Lower leg skin (tissue), 4 donors: ENCODE data around the gene RLBP1. TPM values are rescaled to one million over a fixed set of nuclear protein-coding genes. Genes with fewer than 3 reads are reported as not detected.
A peak's percentile ranks its signal among the peaks of the same experiment; 100 is the strongest.

Experiments used
- DNase-seq, 2 donors: peaks; one replicate each; pipeline ENCODE4 v3.0.0-alpha.2; 2019; ENCODE audit warnings: low spot score in 2 of 2
- H3K4me3 ChIP-seq: fragments of 200-600 bp; sonication (generic); 2 replicates; pipeline ENCODE4 v1.5.1; 2017; ENCODE audit warnings: mild to moderate bottlenecking, low read depth; ENCODE audit not compliant: poor library complexity, severe bottlenecking
- POLR2A ChIP-seq, 2 donors: fragments of 450-650 bp; IDR thresholded peaks; one replicate each; pipeline ENCODE4 v1.6.1; 2016 to 2017; ENCODE audit warnings: antibody characterized with exemption in 2 of 2, mild to moderate bottlenecking in 1 of 2, moderate library complexity in 1 of 2
- WGBS, 2 donors: methylation state at CpG; one replicate each; pipeline ENCODE4 v1.1.5; 2018; 5-methylcytosine and 5-hydroxymethylcytosine counted together
- intact Hi-C: fragments of 100-400 bp; cut with DNase I; formaldehyde crosslinking; loops from one replicate; pipeline ENCODE4 v1.15.0; 2023; ENCODE audit warnings: low total_unique reads
- total RNA-seq, 4 donors: library from RNA; depleted of rRNA; stranded (reverse); fragments of >200 nt; gene quantifications; one replicate each; pipeline ENCODE4 v1.1.0, GENCODE V29; 2016
- TF ChIP-seq, protein P1 (sequence below), 3 donors: fragments of 450-650 bp; IDR thresholded peaks; one replicate each; pipeline ENCODE4 v1.5.1; 2016; ENCODE audit warnings: antibody characterized with exemption in 3 of 3, mild to moderate bottlenecking in 3 of 3, moderate library complexity in 2 of 3

Gene RLBP1
- total RNA-seq, 4 donors from 2014 or later, result not detected

DNA sequence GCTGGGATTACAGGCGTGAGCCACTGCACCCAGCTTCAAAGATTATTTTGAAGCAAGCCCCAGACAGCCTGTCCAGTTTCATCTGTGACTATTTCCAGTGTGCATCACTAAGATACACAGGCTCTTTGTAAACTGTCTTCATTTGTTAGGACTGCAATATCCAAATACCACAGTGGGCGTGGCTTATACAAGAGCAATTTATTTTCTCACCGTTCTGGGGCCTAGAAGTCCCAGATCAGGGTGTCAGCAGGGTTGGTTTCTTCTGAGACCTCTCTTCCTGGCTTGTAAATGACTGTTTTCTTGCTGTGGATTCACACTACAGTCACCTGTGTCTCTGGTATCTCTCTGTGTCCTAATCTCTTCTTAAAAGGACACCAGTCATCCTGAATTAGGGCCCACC lies 59.7 kb downstream of the RLBP1 start:
- no peak overlapping the region for H3K4me3 ChIP-seq
- TF ChIP-seq, protein P1, sequence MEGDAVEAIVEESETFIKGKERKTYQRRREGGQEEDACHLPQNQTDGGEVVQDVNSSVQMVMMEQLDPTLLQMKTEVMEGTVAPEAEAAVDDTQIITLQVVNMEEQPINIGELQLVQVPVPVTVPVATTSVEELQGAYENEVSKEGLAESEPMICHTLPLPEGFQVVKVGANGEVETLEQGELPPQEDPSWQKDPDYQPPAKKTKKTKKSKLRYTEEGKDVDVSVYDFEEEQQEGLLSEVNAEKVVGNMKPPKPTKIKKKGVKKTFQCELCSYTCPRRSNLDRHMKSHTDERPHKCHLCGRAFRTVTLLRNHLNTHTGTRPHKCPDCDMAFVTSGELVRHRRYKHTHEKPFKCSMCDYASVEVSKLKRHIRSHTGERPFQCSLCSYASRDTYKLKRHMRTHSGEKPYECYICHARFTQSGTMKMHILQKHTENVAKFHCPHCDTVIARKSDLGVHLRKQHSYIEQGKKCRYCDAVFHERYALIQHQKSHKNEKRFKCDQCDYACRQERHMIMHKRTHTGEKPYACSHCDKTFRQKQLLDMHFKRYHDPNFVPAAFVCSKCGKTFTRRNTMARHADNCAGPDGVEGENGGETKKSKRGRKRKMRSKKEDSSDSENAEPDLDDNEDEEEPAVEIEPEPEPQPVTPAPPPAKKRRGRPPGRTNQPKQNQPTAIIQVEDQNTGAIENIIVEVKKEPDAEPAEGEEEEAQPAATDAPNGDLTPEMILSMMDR (IDR thresholded peaks at IDR 0.05), result no peak
- no peak for TF ChIP-seq POLR2A (IDR thresholded peaks at IDR 0.05)
- intact Hi-C loops, result no loop called here
- DNase-seq, result peak in 1 of 2 donors; percentile 20
- 71 to 74% methylated on average over 3 of the region's 3 CpGs for WGBS, 2 donors

Other genes with a start within 250 kb of the RLBP1 start
- 10 to 100 TPM; 21.5 to 57.3 (median 38.5) TPM for gene ABHD2, start 133.1 kb downstream of the RLBP1 start, total RNA-seq
- gene FANCI, start 22.4 kb upstream of the RLBP1 start, total RNA-seq, result 10 to 100 TPM in 2 of 4 donors, 1 to 10 TPM in 2; 4.5 to 22.0 (median 8.5) TPM
- gene POLG, start 113.2 kb upstream of the RLBP1 start, total RNA-seq, result 100 to 1,000 TPM in 1 of 4 donors, 10 to 100 TPM in 3; 61.1 to 110 (median 82.6) TPM